ENCODE measurements around the gene MED29.
A peak's percentile ranks its signal among the peaks of the same experiment; 100 is the strongest.

Gene MED29

GRCh38 chr19:39390751-39391437, at the start of gene MED29, which contains the start of gene PAF1:
MED29 (plus strand) TSS chr19:39391378; CDS start chr19:39391423, 45 bp downstream.
PAF1 (minus strand) TSS chr19:39391106; CDS start chr19:39390864, 242 bp downstream.
- peak; percentile 92 for DNase-seq

- peak; percentile 97 for DNase-seq
These were observed 49.2 kb upstream of the MED29 start, which contains the start of gene SAMD4B for GRCh38 chr19:39341719-39342604. SAMD4B (plus strand) TSS chr19:39342421; CDS start chr19:39356894, 14,473 bp downstream.

GRCh38 chr19:39342647-39343305, 48.4 kb upstream of the MED29 start:
- DNase-seq, result no peak

- no peak for DNase-seq
These were observed 45.2 kb upstream of the MED29 start for GRCh38 chr19:39345956-39346355.

GRCh38 chr19:39347332-39348164, 43.6 kb upstream of the MED29 start:
- DNase-seq, result no peak

- no peak for DNase-seq
These were observed 41.9 kb upstream of the MED29 start for GRCh38 chr19:39349326-39349725.

- no peak for DNase-seq
These were observed 41.0 kb upstream of the MED29 start for GRCh38 chr19:39350156-39350555.

- no peak for DNase-seq
These were observed 39.6 kb upstream of the MED29 start for GRCh38 chr19:39351537-39352064.

- no peak for DNase-seq
These were observed 38.6 kb upstream of the MED29 start for GRCh38 chr19:39352381-39353255.

- no peak for DNase-seq
These were observed 35.9 kb upstream of the MED29 start for GRCh38 chr19:39355253-39355652.

GRCh38 chr19:39356073-39356472, 35.1 kb upstream of the MED29 start:
- DNase-seq, result no peak

- DNase-seq, result no peak
These were observed 34.5 kb upstream of the MED29 start for GRCh38 chr19:39356647-39357046.

GRCh38 chr19:39359026-39359425, 32.2 kb upstream of the MED29 start:
- no peak for DNase-seq

- DNase-seq, result no peak
These were observed 30.6 kb upstream of the MED29 start for GRCh38 chr19:39360599-39360998.

GRCh38 chr19:39362682-39363657, 28.2 kb upstream of the MED29 start:
- no peak for DNase-seq

- DNase-seq, result no peak
These were observed 27.2 kb upstream of the MED29 start for GRCh38 chr19:39363901-39364457.

- DNase-seq, result no peak
These were observed 25.6 kb upstream of the MED29 start for GRCh38 chr19:39365531-39365930.

- no peak for DNase-seq
These were observed 22.0 kb upstream of the MED29 start for GRCh38 chr19:39369200-39369599.

- no peak for DNase-seq
These were observed 20.4 kb upstream of the MED29 start for GRCh38 chr19:39370735-39371134.

Data from GOT3 (cell line).